Measurements from ENCODE around the gene BRCA2.

DNA sequence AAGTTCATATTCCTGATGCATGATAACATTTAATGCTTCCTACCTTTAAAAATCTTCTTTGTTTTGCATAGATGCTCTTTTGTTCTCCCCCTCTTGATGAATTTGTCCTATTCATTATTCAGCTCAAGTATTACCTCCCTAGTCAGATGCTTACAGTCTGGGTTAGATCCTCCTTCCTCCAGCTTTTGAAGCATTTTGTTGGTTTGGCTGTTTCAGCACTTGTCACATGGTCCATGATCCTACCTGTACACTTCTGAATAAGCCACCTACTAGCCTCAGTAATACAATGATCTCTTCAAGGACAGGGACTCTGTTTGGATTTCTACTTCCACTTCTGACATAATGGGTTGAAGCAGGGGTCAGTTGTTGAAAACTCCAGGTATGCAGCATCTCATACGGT lies 75.2 kb downstream of the BRCA2 start:
- TF ChIP-seq, protein P1, sequence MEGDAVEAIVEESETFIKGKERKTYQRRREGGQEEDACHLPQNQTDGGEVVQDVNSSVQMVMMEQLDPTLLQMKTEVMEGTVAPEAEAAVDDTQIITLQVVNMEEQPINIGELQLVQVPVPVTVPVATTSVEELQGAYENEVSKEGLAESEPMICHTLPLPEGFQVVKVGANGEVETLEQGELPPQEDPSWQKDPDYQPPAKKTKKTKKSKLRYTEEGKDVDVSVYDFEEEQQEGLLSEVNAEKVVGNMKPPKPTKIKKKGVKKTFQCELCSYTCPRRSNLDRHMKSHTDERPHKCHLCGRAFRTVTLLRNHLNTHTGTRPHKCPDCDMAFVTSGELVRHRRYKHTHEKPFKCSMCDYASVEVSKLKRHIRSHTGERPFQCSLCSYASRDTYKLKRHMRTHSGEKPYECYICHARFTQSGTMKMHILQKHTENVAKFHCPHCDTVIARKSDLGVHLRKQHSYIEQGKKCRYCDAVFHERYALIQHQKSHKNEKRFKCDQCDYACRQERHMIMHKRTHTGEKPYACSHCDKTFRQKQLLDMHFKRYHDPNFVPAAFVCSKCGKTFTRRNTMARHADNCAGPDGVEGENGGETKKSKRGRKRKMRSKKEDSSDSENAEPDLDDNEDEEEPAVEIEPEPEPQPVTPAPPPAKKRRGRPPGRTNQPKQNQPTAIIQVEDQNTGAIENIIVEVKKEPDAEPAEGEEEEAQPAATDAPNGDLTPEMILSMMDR (IDR thresholded peaks at IDR 0.05) = no peak
- TF ChIP-seq POLR2A (IDR thresholded peaks at IDR 0.05) = no peak

Data from testis (tissue), 2 donors.